ENCODE measurements around the gene CATSPERD. TPM values are rescaled to one million over a fixed set of nuclear protein-coding genes. Genes with fewer than 3 reads are reported as not detected.
A peak's percentile ranks its signal among the peaks of the same experiment; 100 is the strongest.

The CATSPERD gene
- total RNA-seq, 1 donor from 2014 or later, result not detected

GRCh38 chr19:5784581-5785147 lies 64.2 kb downstream of the CATSPERD start, which contains the start of gene PRR22:
Gene PRR22 (minus strand): TSS chr19:5784746. CDS start chr19:5784660, 86 bp downstream.
- DNase-seq (ENCODE audit: extremely low read depth, low read depth, low spot score), result no peak

GRCh38 chr19:5785423-5785822 lies 65.0 kb downstream of the CATSPERD start:
- no peak for DNase-seq (ENCODE audit: extremely low read depth, low read depth, low spot score)

GRCh38 chr19:5786593-5787408 lies 66.4 kb downstream of the CATSPERD start:
- DNase-seq (ENCODE audit: extremely low read depth, low read depth, low spot score), result no peak

- DNase-seq (ENCODE audit: extremely low read depth, low read depth, low spot score), result no peak
Observed at GRCh38 chr19:5787409-5788182, 67.2 kb downstream of the CATSPERD start.

GRCh38 chr19:5788422-5788821 lies 68.0 kb downstream of the CATSPERD start:
- DNase-seq (ENCODE audit: extremely low read depth, low read depth, low spot score), result no peak

GRCh38 chr19:5789351-5789761 lies 68.9 kb downstream of the CATSPERD start:
- DNase-seq (ENCODE audit: extremely low read depth, low read depth, low spot score), result no peak

- DNase-seq (ENCODE audit: extremely low read depth, low read depth, low spot score), result no peak
Observed at GRCh38 chr19:5789886-5790558, 69.6 kb downstream of the CATSPERD start.

- peak; percentile 88 for DNase-seq (ENCODE audit: extremely low read depth, low read depth, low spot score)
Observed at GRCh38 chr19:5790559-5791520, 70.4 kb downstream of the CATSPERD start, which contains the start of gene DUS3L. Gene DUS3L (minus strand): TSS chr19:5791163. CDS start chr19:5791141, 22 bp downstream.

- no peak for DNase-seq (ENCODE audit: extremely low read depth, low read depth, low spot score)
Observed at GRCh38 chr19:5792224-5792623, 71.8 kb downstream of the CATSPERD start.

GRCh38 chr19:5793188-5793587 lies 72.8 kb downstream of the CATSPERD start:
- DNase-seq (ENCODE audit: extremely low read depth, low read depth, low spot score), result no peak

- no peak for DNase-seq (ENCODE audit: extremely low read depth, low read depth, low spot score)
Observed at GRCh38 chr19:5795382-5795919, 75.0 kb downstream of the CATSPERD start.

GRCh38 chr19:5798244-5798643 lies 77.8 kb downstream of the CATSPERD start:
- DNase-seq (ENCODE audit: extremely low read depth, low read depth, low spot score), result no peak

GRCh38 chr19:5799247-5800241 lies 79.1 kb downstream of the CATSPERD start:
- no peak for DNase-seq (ENCODE audit: extremely low read depth, low read depth, low spot score)

- DNase-seq (ENCODE audit: extremely low read depth, low read depth, low spot score), result no peak
Observed at GRCh38 chr19:5800361-5801270, 80.2 kb downstream of the CATSPERD start.

GRCh38 chr19:5801796-5802619 lies 81.6 kb downstream of the CATSPERD start:
- DNase-seq (ENCODE audit: extremely low read depth, low read depth, low spot score), result no peak

GRCh38 chr19:5803441-5803751 lies 83.0 kb downstream of the CATSPERD start:
- no peak for DNase-seq (ENCODE audit: extremely low read depth, low read depth, low spot score)
